C4-2B (cell line): ENCODE data around the gene EPHB6.

ENCODE experiments used
- ZFX ChIP-seq: fragments of 450-650 bp; IDR thresholded peaks from 2 replicates; pipeline ENCODE4 v1.6.1; 2017
- TF ChIP-seq, protein P1 (sequence below): fragments of 450-650 bp; conservative IDR thresholded peaks from 2 replicates; pipeline ENCODE4 v1.5.1; 2017; ENCODE audit warnings: mild to moderate bottlenecking

DNA sequence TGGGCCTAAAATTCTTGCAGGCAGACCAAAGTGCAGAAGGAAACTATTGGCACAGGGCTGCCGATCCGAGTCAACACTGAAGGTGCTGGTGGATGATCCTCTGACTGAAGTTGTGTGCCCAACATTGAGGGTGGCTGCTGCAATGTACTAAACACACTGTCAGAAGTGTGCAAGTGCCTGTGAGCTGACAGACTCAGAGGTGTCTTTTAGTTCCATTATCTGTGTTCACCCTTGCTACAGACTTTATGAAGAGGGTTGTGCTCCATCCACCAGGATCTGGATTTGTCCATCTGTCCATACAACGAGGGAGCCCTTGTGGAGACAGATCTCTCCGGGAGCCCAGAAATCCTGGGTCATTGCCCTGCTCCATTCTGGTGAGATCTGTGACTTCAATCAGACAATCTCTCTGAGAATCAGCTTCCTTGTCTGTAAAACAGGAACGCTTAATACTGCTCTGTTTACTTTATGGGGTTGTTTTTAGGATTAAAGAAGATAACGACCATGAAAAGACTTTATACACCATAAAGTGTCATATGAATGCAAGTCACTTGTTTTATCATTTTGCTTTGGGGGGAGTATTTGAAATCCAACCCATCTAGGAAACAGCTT lies 40.2 kb downstream of the EPHB6 start:
- TF ChIP-seq, protein P1, sequence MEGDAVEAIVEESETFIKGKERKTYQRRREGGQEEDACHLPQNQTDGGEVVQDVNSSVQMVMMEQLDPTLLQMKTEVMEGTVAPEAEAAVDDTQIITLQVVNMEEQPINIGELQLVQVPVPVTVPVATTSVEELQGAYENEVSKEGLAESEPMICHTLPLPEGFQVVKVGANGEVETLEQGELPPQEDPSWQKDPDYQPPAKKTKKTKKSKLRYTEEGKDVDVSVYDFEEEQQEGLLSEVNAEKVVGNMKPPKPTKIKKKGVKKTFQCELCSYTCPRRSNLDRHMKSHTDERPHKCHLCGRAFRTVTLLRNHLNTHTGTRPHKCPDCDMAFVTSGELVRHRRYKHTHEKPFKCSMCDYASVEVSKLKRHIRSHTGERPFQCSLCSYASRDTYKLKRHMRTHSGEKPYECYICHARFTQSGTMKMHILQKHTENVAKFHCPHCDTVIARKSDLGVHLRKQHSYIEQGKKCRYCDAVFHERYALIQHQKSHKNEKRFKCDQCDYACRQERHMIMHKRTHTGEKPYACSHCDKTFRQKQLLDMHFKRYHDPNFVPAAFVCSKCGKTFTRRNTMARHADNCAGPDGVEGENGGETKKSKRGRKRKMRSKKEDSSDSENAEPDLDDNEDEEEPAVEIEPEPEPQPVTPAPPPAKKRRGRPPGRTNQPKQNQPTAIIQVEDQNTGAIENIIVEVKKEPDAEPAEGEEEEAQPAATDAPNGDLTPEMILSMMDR: no peak
- TF ChIP-seq ZFX: no peak
